Left renal cortex interstitium (tissue), 4 donors: ENCODE data around the gene GPR108. TPM values are rescaled to one million over a fixed set of nuclear protein-coding genes. Genes with fewer than 3 reads are reported as not detected.

Experiments
- DNase-seq, 4 donors: peaks; one replicate each; pipeline ENCODE4 v3.0.0-alpha.2; 2013; ENCODE audit warnings: low read depth in 4 of 4, low spot score in 2 of 4, missing footprints in 1 of 4
- polyA plus RNA-seq, 4 donors: library from polyadenylated mRNA; unstranded; fragments of 120-200 nt; gene quantifications; one replicate each; pipeline ENCODE4 v1.2.1, GENCODE V29; 2013; ENCODE audit not compliant: insufficient read length in 4 of 4

The GPR108 gene
- polyA plus RNA-seq, 4 donors, result 57.8 to 70.1 (median 64.6) TPM

DNA sequence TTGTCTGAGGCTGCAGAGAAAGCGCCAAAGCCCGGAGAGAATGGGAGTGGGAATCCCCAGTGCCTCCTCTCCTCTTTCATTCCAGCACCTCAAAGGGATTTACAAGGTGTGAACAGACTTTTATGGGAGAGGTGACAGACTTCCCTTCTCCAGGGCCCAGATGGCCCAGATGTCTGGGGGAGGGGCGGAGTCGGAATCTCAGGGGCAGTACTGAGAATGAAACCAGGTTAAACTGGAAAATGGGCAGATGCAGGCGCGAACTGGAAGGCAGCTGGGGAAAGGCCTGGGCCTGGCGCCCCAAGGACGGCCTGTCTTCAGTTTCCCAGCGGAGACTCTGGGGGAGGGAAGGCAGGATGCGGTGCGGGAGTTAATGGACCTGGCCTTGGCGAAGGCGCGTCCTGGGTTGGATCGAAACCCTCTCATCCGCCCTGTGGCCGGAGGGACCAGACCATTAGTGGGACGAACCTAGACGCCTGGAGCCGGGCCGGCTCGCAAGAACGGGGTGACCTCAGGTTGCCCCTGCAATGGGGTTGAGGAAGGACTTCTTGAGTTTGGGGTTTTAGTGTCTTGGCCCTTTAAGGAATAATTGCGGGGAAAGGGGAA lies 1.5 kb upstream of the GPR108 start:
- DNase-seq, result no peak

DNA sequence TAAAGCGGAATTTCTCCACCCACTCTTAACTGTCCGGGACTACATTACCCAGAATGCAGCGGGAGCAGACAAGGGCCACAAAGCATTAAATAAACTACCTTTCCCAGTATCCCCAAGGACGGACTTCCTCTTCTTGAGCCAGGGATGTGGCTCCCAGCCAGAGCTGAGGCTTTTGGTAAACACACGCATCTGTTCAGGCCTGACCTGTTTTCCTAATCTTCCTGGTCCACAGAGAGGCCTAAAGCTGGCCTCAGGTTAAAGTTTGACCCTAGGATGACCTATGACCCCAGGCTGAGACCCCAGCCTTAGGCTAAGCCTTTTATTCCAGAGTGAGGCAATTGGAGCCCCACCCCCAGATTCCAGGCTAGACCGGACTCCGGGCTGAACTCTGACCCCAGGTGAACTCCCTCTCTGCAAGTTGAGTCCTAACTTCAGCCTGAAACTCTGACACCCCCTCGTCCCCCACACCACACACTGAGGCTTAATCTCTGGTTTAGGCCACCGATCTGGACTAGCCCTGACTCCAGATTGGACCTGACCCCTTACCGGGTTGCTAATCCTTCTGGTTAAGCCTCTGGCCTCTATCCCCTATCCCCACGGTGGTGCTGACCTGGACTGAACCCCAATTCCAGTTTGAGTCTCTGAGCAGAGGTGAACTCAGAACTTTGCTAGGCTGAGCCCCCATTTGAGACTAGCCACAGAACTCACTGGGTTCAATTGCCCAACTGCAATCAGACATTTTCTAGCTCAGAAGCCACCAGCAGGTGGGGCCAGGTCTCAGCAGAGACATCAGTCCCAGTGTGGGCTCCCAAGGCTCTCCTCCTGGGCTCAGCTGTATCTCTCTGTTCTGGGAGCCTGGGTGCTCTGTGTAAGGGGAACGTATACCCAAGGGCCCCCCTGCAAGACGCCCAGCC lies 750 bp upstream of the GPR108 start:
- DNase-seq, result peak in 1 of 4 donors; percentile 61

DNA sequence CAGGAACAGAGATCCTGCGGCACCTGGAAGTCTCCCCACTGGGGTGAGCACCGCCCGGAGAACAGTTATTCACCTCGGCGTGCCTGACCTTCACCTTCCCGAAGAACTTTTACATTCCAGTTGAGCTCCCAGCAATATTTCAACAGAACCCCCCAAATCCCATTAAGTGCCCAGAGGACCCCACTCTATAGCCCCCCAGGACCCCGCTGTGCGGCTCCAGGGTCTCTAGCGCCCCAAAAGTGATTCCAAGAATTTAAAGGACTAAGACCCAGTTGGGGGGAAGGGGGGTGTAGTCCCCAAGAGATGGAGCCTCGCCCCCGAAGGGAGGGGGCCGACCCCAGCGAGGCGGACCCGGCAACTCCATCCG lies 480 bp downstream of the GPR108 start:
- no peak for DNase-seq

DNA sequence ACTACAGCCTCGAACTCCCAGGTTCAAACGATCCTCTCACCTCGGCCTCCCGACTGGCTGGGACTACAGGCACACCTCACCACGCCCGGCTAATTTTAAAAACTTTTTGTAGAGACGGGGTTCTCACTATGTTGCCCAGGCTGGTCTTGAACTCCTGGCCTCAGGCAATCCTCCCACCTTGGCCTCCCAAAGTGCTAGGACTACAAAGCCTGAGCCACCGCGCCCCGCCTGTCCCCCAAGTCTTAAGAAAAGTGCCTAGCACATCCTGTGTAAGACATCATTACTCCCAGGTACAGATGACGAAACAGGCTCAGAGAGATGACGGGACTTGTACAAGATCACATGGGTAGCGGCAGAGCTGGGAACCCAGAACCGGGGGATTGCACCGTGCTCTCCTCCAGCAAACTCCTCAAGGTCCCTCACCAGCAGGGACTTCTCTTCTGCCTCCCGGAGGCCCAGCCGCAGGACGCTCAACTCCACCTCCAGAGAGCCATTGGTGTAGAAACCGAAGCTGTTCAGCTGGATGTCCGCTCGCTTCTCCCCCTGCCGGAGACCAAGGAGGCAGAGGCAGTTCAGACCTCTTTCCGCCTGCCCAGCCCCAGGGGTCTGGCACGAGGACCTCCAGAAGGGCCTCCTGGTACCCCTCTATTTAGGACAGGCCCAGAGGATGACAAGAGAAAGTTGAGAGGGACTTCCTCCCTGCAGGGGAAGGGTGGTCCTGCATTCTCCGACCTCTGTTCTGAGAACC lies 1.0 kb downstream of the GPR108 start:
- DNase-seq, result peak in 1 of 4 donors; percentile 72

DNA sequence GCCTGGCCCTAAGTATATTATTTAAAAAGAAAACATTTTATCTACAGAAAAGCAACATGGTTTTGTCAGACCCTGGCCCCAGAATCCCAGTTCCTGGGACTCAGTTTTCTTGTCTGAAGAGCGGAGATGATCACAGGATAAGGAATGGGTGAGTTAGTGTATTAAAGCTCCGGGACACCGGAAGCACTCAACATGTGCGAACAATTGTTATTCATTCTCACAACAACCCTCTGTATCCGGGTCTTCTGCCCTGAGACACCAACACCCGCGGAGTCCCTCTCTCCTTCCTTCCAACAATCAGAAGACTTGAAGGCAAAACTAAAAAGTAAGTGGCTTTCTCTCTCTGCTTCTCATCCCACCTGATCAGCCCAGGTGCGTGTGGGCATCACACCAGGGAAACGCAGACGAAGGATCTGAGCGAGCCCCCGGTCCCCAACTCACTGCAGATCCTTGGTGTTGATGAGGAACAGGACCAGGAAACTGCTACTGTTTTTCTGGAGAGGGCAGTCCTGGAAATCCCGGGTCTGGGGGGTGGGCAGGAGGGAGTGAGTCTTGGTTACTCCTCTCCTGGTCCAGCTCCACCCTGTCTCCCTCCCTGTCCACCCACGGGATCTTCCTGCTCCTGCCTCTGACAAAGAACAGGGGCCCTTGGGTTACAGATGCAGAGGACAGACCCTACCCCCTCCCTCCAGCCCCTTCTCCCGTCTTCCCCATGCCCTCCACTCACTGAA lies 2.0 kb downstream of the GPR108 start:
- no peak for DNase-seq

DNA sequence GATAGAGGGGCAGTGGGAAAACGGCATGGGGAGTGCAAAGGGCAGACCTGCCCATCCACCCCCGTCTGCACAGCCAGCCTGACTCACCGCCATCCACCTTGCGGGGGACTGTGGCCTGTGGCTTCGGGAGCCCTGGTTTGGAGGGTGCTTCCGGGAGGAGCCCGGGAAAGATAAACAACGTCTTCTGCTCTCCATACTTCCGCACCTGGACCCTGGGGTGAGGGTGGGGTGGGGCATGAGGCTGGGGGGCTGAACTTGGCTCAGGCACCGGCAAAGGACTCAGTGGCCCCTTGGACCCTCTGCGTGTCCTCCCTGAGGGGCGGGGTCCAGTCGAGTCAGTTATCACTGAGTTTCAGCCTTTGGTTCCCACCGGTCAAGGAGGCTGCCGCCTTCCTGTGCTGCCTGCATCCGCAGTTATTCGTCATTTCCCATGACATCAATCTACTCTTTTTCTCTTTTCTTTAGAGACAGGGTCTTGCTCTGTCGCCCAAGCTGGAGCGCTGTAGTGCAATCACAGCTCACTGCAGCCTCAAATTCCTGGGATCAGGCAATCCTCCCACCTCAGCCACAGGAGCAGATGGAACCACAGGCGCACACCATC lies 3.2 kb downstream of the GPR108 start:
- DNase-seq, result no peak

DNA sequence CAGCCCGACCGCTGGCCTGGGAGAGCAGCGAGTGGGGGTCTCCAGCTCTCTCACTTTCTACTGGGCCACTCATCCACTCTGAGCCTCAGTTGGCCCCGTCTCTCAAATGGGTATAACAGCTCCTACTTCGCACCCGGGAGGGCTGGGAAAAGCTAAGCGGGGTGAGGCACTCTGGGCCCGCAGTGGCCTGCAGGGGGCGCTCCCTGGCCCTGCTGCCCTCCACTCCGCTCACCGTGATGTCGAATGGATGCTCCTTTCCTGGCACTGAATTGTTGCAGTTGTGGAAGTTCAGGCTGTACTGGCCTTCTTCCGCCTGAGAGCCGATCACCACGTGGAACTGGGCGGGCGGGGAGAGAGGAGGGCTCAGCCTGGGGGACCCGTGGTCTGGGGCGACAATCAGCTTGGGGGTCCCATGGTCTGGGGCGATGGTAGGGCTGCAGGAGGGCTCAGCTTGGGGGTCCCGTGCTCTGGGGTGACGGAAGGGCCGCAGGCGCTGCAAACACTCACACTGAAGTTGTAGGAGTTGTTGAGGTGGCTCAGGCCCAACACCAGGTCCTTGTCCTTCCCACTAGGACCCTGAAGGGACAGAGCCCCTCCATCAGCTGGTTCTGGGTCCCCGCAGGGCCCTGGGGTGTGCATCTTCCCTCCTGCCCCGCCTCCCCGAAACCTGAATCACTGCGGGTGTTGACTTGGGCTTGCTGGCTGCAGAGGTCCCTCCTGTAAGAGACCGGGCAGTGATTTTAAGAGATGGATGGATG lies 3.9 kb downstream of the GPR108 start:
- DNase-seq, result no peak

DNA sequence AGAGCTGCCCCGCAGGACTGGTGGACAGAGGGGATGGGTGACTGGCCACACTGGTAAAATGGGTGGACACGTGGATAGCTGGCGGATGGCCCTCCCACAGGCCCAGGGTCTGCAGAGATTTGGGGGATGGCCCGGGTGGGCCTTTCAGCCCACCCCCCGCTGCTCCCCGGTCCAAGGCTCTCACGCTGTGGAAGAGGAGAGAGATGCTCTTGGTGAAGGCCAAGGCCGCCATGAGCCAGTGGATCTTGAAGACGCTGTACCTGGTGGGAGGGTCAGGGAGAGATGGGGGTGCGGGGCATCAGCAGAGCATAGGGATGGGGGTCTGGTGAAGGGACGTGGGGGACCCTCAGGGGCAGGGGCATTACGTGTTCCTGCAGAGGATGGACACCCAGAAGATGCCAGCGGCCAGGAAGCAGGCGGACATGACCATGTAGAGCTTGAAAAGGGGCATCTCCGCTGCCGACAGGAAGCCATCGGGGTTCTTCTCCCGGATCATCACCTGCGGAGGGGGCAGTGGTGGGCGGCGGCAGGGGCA lies 4.5 kb downstream of the GPR108 start:
- DNase-seq, result no peak

DNA sequence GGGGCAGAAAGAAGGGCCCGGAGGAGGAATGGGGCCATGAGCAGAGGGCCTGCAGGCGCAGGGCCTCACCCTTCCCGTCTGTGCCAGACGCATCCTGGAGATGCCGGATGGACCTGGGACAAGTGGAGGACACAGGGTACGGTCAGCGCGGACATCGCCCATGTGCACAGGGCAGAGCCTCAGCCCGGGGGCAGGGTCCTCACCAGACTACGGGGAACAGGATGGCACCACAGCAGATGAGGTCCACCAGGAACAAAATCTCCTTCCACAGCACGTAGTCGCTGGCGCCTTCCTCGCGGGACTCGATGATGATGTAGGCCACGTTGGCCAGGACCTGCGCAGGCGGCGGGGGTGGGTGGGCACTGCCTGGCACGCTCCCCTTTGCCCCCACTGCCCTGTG lies 5.6 kb downstream of the GPR108 start:
- no peak for DNase-seq

DNA sequence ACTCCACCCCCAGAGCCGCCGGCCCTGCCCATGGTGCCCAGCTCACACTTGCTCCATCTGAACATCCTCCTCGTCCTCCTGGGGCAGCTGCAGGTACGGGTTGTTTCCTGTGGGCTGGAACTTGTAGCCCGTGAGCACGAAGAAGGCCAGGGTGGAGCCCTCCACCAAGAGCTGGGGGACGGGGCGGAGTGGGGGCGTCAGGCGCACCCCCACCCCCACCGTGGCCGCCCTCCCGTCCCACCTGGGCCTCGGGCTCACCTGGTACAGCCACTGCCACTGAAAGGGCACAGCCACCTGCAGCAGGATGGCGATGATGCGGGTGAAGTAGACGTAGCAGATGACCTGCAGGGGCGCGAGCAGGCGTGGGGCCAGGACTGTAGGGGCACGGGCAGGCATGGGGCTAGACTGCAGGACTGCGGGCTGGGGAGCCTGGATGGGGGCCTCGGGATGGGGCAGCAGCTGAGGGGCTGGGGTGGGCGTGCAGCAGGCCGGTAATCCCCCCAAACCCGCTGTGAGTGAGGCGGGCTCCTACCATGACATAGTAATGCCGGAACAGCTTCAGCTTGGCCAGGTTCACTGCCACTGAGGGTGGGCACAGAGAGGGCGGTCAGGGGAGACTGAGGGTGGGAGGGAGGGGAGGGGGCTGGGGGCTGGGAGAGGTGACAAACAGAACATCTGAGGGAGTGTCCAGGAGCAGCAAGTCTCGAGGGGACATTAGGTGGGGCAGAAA lies 6.3 kb downstream of the GPR108 start:
- DNase-seq, result no peak

DNA sequence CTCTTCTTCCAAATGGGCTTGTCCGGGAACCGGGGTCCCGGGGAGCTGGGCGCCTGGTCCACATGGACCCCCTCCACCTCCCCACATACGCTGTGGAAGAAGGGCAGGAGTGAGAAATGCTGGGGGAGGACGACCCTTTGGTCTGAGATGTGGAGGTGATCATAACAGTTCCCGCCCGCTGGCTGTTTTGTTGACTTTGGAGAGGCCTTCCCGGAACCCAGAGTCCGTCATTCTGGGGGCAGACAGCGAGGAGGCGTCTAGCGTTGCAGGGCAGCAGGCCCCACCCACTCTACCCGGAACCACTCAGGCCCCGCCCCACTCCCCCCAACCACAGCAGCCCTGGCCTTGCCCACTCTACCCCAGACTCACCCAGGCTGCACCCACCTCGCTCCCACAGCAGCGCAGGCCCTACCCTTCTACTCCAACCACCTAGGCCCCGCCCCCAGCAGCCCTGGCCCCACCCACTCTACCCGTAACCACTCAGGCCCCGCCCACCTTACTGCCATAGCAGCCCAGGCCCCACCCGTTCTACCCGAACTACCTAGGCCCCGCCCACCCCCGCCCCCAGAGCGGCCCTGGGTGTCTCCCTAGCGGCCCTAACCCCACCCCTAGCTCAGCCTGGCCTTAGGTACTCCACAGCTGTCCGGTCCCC lies 7.1 kb downstream of the GPR108 start:
- DNase-seq, result no peak

DNA sequence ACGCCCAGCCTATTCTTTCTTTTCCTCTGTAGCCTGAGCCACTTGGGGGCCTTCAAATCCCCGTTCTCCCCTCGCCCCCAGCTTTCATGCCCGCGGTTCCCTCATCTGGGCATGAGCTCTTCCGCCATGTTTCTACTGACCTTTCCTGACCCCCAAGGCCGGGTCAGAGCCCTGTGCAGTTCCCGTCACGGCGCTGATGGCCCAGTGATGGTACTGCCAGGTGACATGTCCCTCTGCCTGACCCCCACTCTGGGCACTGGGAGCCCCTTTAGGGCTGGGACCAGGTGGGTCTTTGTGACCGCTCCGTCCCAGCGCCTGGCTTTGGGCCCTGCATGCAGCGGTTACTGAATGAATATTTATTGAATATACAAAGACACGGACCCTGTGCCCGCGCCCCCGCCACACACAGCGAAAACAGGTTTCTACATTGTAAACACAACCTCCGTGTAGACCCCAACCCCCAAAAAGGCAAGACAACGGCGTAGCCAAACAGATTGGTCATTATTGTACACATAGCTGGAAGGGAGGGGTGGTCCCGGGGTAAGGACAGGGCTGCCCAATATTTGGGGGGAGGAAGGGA lies 7.7 kb downstream of the GPR108 start:
- no peak for DNase-seq

DNA sequence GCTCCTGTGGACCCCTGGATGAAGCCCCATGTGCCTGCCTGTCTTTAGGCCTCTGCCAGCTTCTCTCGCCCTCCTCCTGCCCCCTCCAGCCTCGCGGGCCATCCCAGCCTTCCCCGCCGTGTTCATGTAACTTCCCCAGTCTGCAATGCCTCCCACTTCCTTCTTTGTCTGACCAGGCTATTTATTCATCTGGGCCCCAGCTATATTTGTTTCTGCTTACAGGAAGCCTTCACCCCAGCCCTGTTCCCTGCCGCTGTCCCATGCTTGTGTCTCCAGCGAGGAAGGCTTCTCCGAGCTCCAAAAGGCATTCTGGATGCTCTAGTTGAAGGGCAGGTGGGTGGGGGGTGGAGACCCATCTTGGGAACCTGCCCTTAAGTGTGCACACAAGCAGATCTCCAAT lies 9.0 kb downstream of the GPR108 start:
- DNase-seq, result no peak

DNA sequence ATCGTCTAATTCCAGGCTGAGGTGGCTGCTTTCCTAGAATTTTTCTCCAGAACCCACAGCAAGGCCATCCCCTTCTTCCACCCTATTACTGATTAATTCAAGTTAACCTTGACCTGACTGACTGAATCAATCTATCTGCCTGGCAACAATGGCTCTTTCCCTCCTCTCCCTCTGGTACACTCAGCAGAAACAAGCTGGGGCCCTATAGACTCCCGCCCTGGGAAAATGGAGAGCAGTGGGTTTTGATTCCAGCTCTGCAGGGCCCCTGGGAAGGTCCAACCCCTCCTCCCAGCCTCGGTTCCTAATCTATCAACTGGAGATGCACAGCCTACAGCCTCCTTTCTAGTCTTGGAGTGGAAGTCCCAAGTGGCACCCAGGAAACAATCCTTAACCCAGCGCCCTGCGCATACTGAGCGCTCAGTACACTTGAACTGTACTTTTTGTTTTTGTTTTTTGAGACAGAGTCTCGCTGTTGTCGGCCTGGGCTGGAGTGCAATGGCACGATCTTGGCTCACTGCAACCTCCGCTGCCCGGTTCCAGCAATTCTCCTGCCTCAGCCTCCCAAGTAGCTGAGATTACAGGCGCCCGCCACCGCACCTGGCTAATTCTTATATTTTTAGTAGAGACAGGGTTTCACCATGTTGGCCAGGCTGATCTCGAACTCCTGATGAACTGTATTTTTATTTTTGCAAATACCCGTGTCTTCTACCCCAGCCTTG lies 11.7 kb downstream of the GPR108 start:
- DNase-seq, result no peak

DNA sequence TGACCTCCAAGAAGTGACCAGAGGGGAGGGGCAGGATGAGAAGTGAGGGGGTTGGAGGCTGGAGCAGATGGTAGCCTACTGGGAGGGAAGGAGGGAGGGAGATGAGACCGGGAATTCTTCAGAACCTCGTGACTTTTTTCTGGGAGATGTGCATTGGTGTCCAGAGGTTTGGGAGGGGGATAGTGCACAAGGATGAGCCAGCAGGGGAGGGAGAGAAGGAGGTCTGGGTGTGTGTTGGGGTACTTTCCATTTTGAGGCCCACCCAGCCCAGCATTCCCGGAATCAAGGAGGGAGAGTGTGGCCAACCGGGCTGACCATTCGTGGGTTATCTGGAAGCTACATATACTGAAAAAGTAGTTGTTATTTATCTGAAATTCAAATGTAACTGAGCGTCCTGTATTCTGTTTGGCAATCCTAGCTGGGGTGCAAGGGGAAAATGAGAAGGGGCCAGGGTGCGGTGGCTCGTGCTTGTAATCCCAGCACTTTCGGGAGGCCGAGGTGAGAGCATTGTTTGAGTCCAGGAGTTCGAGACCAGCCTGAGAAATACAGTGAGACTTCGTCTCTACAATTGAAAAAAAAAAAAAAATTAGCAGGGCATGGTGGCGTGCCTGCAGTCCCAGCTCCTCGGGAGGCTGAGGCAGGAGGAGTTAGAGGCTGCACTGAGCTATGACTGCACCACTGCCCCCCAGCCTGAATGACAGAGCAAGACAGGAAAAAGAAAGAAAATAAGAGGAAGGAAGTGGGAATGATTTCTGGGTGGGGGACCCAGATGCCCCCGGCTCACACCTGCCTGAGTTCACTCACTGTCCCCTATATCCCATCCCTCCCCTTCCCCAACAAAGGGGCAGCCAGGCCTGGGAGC lies 12.5 kb downstream of the GPR108 start:
- no peak for DNase-seq

DNA sequence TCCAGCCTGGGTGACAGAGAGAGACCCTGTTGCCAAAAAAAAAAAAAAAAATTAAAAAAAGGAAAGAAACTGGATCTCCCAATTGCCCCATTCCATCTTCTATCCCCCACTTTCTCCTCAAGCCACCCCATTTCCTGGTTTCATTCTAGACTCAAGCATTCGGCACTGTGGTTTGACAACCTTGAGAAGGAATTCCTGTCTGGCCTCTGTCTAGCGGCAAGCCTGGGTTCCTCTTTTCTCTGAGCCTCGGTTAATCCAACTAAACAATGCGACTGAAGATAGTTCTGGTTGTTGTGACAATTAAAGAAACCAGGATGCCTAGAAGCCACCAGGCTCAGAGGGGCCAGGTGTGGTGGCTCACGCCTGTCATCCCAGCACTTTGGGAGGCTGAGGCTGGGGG lies 13.6 kb downstream of the GPR108 start:
- no peak for DNase-seq
